ENCODE results near the gene CIPC. TPM values are rescaled to one million over a fixed set of nuclear protein-coding genes. Genes with fewer than 3 reads are reported as not detected.
A peak's percentile ranks its signal among the peaks of the same experiment; 100 is the strongest.

CIPC gene
- total and polyA plus RNA-seq, 2 experiments from 2014 or later, result 9.6 to 29.6 TPM

GRCh38 chr14:77153802-77154201 lies 55.7 kb downstream of the CIPC start:
- Histone ChIP-seq H3K4me2 (no peak overlapping the region), H3K79me2 (no peaks in the 10 kb centered on the region), H3K36me3 (replicated peaks; ENCODE audit: insufficient read depth, low read depth) (no peaks in the 10 kb centered on the region), H3K9me2 (replicated peaks; ENCODE audit: insufficient read depth) (no peaks in the 10 kb centered on the region), H4K20me1 (ENCODE audit: insufficient read depth, poor library complexity, severe bottlenecking) (no peaks in the 10 kb centered on the region), H3K27me3 (peaks cover 18% of the 10 kb centered on the region), H2AFZ (no peak overlapping the region), H3K9me3 (ENCODE audit: low read depth) (no peaks in the 10 kb centered on the region), H3K4me3 (no peak overlapping the region), H3K4me1 (ENCODE audit: insufficient read depth) (peaks cover 5% of the 10 kb centered on the region), H3K27ac (no peak overlapping the region)
- no peak for DNase-seq (ENCODE audit: low spot score)
- TF ChIP-seq EZH2 (IDR thresholded peaks at IDR 0.05; ENCODE audit: borderline replicate concordance) (no peak), EZH2phosphoT487 (IDR thresholded peaks at IDR 0.05; ENCODE audit: low read depth, severe bottlenecking, unreplicated experiment) (no peak)
- TF ChIP-seq, protein P1, sequence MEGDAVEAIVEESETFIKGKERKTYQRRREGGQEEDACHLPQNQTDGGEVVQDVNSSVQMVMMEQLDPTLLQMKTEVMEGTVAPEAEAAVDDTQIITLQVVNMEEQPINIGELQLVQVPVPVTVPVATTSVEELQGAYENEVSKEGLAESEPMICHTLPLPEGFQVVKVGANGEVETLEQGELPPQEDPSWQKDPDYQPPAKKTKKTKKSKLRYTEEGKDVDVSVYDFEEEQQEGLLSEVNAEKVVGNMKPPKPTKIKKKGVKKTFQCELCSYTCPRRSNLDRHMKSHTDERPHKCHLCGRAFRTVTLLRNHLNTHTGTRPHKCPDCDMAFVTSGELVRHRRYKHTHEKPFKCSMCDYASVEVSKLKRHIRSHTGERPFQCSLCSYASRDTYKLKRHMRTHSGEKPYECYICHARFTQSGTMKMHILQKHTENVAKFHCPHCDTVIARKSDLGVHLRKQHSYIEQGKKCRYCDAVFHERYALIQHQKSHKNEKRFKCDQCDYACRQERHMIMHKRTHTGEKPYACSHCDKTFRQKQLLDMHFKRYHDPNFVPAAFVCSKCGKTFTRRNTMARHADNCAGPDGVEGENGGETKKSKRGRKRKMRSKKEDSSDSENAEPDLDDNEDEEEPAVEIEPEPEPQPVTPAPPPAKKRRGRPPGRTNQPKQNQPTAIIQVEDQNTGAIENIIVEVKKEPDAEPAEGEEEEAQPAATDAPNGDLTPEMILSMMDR (IDR thresholded peaks at IDR 0.05; ENCODE audit: poor library complexity), result no peak
- WGBS (ENCODE audit: low lambda C conversion rate, missing lambda C conversion rate), result 87% methylated on average over 3 of the region's 3 CpGs

GRCh38 chr14:77154421-77154820 lies 56.4 kb downstream of the CIPC start:
- Histone ChIP-seq H3K36me3 (replicated peaks; ENCODE audit: insufficient read depth, low read depth) (no peaks in the 10 kb centered on the region), H2AFZ (no peak overlapping the region), H4K20me1 (ENCODE audit: insufficient read depth, poor library complexity, severe bottlenecking) (no peaks in the 10 kb centered on the region), H3K4me1 (ENCODE audit: insufficient read depth) (peaks cover 9% of the 10 kb centered on the region), H3K79me2 (no peaks in the 10 kb centered on the region), H3K27ac (no peak overlapping the region), H3K9me3 (ENCODE audit: low read depth) (no peaks in the 10 kb centered on the region), H3K4me3 (no peak overlapping the region), H3K27me3 (peaks cover 18% of the 10 kb centered on the region), H3K9me2 (replicated peaks; ENCODE audit: insufficient read depth) (no peaks in the 10 kb centered on the region), H3K4me2 (no peak overlapping the region)
- WGBS (ENCODE audit: low lambda C conversion rate, missing lambda C conversion rate), result 79% methylated on average over 7 of the region's 7 CpGs
- DNase-seq (ENCODE audit: low spot score), result no peak
- TF ChIP-seq EZH2 (IDR thresholded peaks at IDR 0.05; ENCODE audit: borderline replicate concordance), result no peak
- TF ChIP-seq, protein P1 (IDR thresholded peaks at IDR 0.05; ENCODE audit: poor library complexity), result no peak
- TF ChIP-seq EZH2phosphoT487 (IDR thresholded peaks at IDR 0.05; ENCODE audit: low read depth, severe bottlenecking, unreplicated experiment), result no peak

DNA sequence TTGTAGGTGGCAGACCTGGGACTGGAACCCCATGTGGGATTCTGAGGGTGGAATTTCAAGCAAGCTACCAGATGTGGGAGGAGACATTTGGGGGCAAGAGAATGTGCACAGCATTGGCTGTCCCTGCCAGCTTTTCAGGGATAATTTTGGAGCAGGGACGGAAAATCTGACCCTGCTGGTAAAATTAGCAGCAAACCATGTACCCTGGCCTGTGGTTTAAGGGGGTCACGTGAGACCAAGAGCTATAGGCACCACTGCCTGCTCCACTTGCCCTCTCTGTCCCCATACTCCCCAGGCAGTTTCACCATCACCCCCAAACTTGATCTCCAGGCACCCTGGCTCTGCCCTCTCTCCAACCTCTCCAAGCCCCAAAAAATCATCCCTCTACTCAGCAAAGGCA lies 57.0 kb downstream of the CIPC start:
- Histone ChIP-seq H3K27ac (no peak overlapping the region), H3K27me3 (peaks cover 18% of the 10 kb centered on the region), H4K20me1 (ENCODE audit: insufficient read depth, poor library complexity, severe bottlenecking) (no peaks in the 10 kb centered on the region), H3K79me2 (no peaks in the 10 kb centered on the region), H3K4me1 (ENCODE audit: insufficient read depth) (peaks cover 9% of the 10 kb centered on the region), H2AFZ (no peak overlapping the region), H3K9me3 (ENCODE audit: low read depth) (no peaks in the 10 kb centered on the region), H3K4me3 (no peak overlapping the region), H3K36me3 (replicated peaks; ENCODE audit: insufficient read depth, low read depth) (no peaks in the 10 kb centered on the region), H3K9me2 (replicated peaks; ENCODE audit: insufficient read depth) (no peaks in the 10 kb centered on the region), H3K4me2 (no peak overlapping the region)
- TF ChIP-seq, protein P1 (IDR thresholded peaks at IDR 0.05; ENCODE audit: poor library complexity), result no peak
- no peak for TF ChIP-seq EZH2 (IDR thresholded peaks at IDR 0.05; ENCODE audit: borderline replicate concordance)
- no peak for TF ChIP-seq EZH2phosphoT487 (IDR thresholded peaks at IDR 0.05; ENCODE audit: low read depth, severe bottlenecking, unreplicated experiment)
- WGBS (ENCODE audit: low lambda C conversion rate, missing lambda C conversion rate), result 90% methylated on average over 2 of the region's 2 CpGs
- DNase-seq (ENCODE audit: low spot score), result no peak

- no peak overlapping the region for H3K4me2 ChIP-seq
- peak overlapping the region; percentile 47 for H3K27ac ChIP-seq
- DNase-seq (ENCODE audit: low spot score), result no peak
- no peak for TF ChIP-seq EZH2 (IDR thresholded peaks at IDR 0.05; ENCODE audit: borderline replicate concordance)
- 74% methylated on average over 11 of the region's 11 CpGs for WGBS (ENCODE audit: low lambda C conversion rate, missing lambda C conversion rate)
- peaks cover 9% of the 10 kb centered on the region for H3K4me1 ChIP-seq (ENCODE audit: insufficient read depth)
- H2AFZ ChIP-seq, result no peak overlapping the region
- H3K9me3 ChIP-seq (ENCODE audit: low read depth), result no peaks in the 10 kb centered on the region
- H3K4me3 ChIP-seq, result no peak overlapping the region
- peaks cover 22% of the 10 kb centered on the region for H3K27me3 ChIP-seq
- H3K79me2 ChIP-seq, result no peaks in the 10 kb centered on the region
- no peaks in the 10 kb centered on the region for H4K20me1 ChIP-seq (ENCODE audit: insufficient read depth, poor library complexity, severe bottlenecking)
- no peaks in the 10 kb centered on the region for H3K9me2 ChIP-seq (replicated peaks; ENCODE audit: insufficient read depth)
- H3K36me3 ChIP-seq (replicated peaks; ENCODE audit: insufficient read depth, low read depth), result no peaks in the 10 kb centered on the region
Observed at GRCh38 chr14:77157740-77158139, 59.7 kb downstream of the CIPC start.
